Tibial nerve (tissue), 3 donors: ENCODE data around the gene HBZ.

Experiments
- CTCF ChIP-seq, 5 experiments: fragments of 200-600 bp in 3 of 5; fragments of 450-650 bp in 2 of 5; sonication (generic) in 3 of 5; IDR thresholded peaks; one replicate each; pipeline ENCODE4 v1.5.1; 2016 to 2019; ENCODE audit warnings: antibody characterized with exemption in 5 of 5, mild to moderate bottlenecking in 3 of 5, moderate library complexity in 2 of 5
- POLR2A ChIP-seq, 2 donors: fragments of 450-650 bp; IDR thresholded peaks; one replicate each; pipeline ENCODE4 v1.6.1; 2017; ENCODE audit warnings: antibody characterized with exemption in 2 of 2, mild to moderate bottlenecking in 2 of 2, moderate library complexity in 2 of 2

GRCh38 chr16:114327-114726 lies 38.1 kb upstream of the HBZ start:
- no peak for TF ChIP-seq CTCF (IDR thresholded peaks at IDR 0.05)
- no peak for TF ChIP-seq POLR2A (IDR thresholded peaks at IDR 0.05)
